ENCODE measurements around the gene MYEF2.

Gene MYEF2

GRCh38 chr15:48126667-48127355, 51.3 kb downstream of the MYEF2 start:
- TF ChIP-seq CTCF (IDR thresholded peaks at IDR 0.05; ENCODE audit: insufficient read depth, low read depth, low read length, missing control alignments), result no peak
- no peak for DNase-seq (ENCODE audit: low read depth)
- no peak overlapping the region for H3K4me3 ChIP-seq (ENCODE audit: low read depth, low read length)

- TF ChIP-seq CTCF (IDR thresholded peaks at IDR 0.05; ENCODE audit: insufficient read depth, low read depth, low read length, missing control alignments), result no peak
- DNase-seq (ENCODE audit: low read depth), result no peak
- H3K4me3 ChIP-seq (ENCODE audit: low read depth, low read length), result no peak overlapping the region
Measured at GRCh38 chr15:48121849-48122248, 56.2 kb downstream of the MYEF2 start.

- TF ChIP-seq CTCF (IDR thresholded peaks at IDR 0.05; ENCODE audit: insufficient read depth, low read depth, low read length, missing control alignments), result no peak
- DNase-seq (ENCODE audit: low read depth), result no peak
Measured at GRCh38 chr15:48120745-48121144, 57.4 kb downstream of the MYEF2 start, which contains the start of gene SLC24A5. Gene SLC24A5, plus strand, starts transcription at chr15:48120990. Its CDS starts 55 bp downstream, at chr15:48121045.

GRCh38 chr15:48119277-48119676, 58.8 kb downstream of the MYEF2 start:
- DNase-seq (ENCODE audit: low read depth), result no peak
- no peak for TF ChIP-seq CTCF (IDR thresholded peaks at IDR 0.05; ENCODE audit: insufficient read depth, low read depth, low read length, missing control alignments)
- H3K4me3 ChIP-seq (ENCODE audit: low read depth, low read length), result no peak overlapping the region

More at GRCh38 chr15:48120745-48121144, 57.4 kb downstream of the MYEF2 start, which contains the start of gene SLC24A5:
- H3K4me3 ChIP-seq (ENCODE audit: low read depth, low read length), result no peak within 1 kb of the TSS

GRCh38 chr15:48112242-48112641, 65.9 kb downstream of the MYEF2 start:
- peak; percentile 31 for TF ChIP-seq CTCF (IDR thresholded peaks at IDR 0.05; ENCODE audit: insufficient read depth, low read depth, low read length, missing control alignments)
- peak; percentile 29 for DNase-seq (ENCODE audit: low read depth)

GRCh38 chr15:48109856-48110531, 68.1 kb downstream of the MYEF2 start:
- no peak overlapping the region for H3K4me3 ChIP-seq (ENCODE audit: low read depth, low read length)
- no peak for DNase-seq (ENCODE audit: low read depth)
- no peak for TF ChIP-seq CTCF (IDR thresholded peaks at IDR 0.05; ENCODE audit: insufficient read depth, low read depth, low read length, missing control alignments)

More at GRCh38 chr15:48112242-48112641, 65.9 kb downstream of the MYEF2 start:
- H3K4me3 ChIP-seq (ENCODE audit: low read depth, low read length), result no peak overlapping the region

Measured in GM12865 (cell line).